ENCODE measurements around the gene LRRK2. TPM values are rescaled to one million over a fixed set of nuclear protein-coding genes. Genes with fewer than 3 reads are reported as not detected.

The LRRK2 gene
- polyA plus RNA-seq, 1 donor (not counting 4 experiments of a cell fraction or from before 2014, with no cell fraction given), result 0.25 TPM

DNA sequence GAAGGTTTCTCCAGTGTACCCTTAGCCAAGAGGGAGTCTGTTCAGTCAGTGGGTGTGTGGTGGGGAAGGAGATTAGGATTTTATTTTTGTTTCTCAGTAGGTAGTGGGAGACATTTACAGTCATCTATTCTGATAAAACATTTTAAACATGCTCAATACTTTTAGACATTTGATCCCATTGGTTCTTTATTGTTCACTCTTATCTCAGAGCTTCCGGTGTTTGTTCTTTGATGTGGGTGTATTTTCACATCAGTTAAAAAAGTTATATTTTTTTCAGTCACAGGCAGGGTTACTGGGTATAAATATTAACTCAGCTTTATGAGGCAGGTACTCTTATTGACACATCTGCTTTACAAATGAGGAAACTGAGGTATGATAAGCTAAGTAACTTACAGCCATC, 43.3 kb upstream of the LRRK2 start:
- Histone ChIP-seq H3K4me2 (ENCODE audit: control insufficient read depth, extremely low read depth, insufficient read depth, low read depth, low read length) (no peak overlapping the region), H3K27me3 (ENCODE audit: control insufficient read depth, extremely low read depth, insufficient read depth, low read length) (no peaks in the 10 kb centered on the region), H3K79me2 (ENCODE audit: control insufficient read depth, insufficient read depth, low read length) (no peaks in the 10 kb centered on the region), H3K9me1 (ENCODE audit: control insufficient read depth, extremely low read depth, insufficient read depth, low read length) (no peaks in the 10 kb centered on the region), H3K4me3 (ENCODE audit: control insufficient read depth in 2 of 3, extremely low read depth in 1 of 3, insufficient read depth in 2 of 3, low read depth in 1 of 3, low read length in 3 of 3) (no peak overlapping the region), H2AFZ (ENCODE audit: control insufficient read depth, low read length) (no peak overlapping the region), H4K20me1 (ENCODE audit: control insufficient read depth, extremely low read depth, insufficient read depth, low read length) (no peaks in the 10 kb centered on the region), H3K27ac (ENCODE audit: control insufficient read depth, insufficient read depth, low read length) (no peak overlapping the region), H3K9me3 (ENCODE audit: control insufficient read depth, low read depth, low read length) (no peaks in the 10 kb centered on the region), H3K36me3 (ENCODE audit: control insufficient read depth in 2 of 2, extremely low read depth in 1 of 2, insufficient read depth in 2 of 2, low read length in 2 of 2) (no peaks in the 10 kb centered on the region), H3K4me1 (ENCODE audit: control insufficient read depth, extremely low read depth, insufficient read depth, low read length) (no peaks in the 10 kb centered on the region), H3K9ac (ENCODE audit: control insufficient read depth, extremely low read depth, insufficient read depth, low read length) (no peak overlapping the region)
- DNase-seq (ENCODE audit: low read depth, low spot score) (no peak), FAIRE-seq (no peak)
- no peak for TF ChIP-seq EZH2 (IDR thresholded peaks at IDR 0.05; ENCODE audit: low read length)
- TF ChIP-seq, protein P1, sequence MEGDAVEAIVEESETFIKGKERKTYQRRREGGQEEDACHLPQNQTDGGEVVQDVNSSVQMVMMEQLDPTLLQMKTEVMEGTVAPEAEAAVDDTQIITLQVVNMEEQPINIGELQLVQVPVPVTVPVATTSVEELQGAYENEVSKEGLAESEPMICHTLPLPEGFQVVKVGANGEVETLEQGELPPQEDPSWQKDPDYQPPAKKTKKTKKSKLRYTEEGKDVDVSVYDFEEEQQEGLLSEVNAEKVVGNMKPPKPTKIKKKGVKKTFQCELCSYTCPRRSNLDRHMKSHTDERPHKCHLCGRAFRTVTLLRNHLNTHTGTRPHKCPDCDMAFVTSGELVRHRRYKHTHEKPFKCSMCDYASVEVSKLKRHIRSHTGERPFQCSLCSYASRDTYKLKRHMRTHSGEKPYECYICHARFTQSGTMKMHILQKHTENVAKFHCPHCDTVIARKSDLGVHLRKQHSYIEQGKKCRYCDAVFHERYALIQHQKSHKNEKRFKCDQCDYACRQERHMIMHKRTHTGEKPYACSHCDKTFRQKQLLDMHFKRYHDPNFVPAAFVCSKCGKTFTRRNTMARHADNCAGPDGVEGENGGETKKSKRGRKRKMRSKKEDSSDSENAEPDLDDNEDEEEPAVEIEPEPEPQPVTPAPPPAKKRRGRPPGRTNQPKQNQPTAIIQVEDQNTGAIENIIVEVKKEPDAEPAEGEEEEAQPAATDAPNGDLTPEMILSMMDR (optimal IDR thresholded peaks at IDR 0.05 in 1 of 3, IDR thresholded peaks at IDR 0.05 in 1 of 3, conservative IDR thresholded peaks at IDR 0.05 in 1 of 3; ENCODE audit: extremely low read depth in 1 of 3, insufficient read depth in 2 of 3, low read length in 3 of 3), result no peak
- dilution Hi-C loops (cut with MboI; ENCODE audit: extremely low pct_ligation_motif_present, low sequenced_read_pairs), result no loop called here

DNA sequence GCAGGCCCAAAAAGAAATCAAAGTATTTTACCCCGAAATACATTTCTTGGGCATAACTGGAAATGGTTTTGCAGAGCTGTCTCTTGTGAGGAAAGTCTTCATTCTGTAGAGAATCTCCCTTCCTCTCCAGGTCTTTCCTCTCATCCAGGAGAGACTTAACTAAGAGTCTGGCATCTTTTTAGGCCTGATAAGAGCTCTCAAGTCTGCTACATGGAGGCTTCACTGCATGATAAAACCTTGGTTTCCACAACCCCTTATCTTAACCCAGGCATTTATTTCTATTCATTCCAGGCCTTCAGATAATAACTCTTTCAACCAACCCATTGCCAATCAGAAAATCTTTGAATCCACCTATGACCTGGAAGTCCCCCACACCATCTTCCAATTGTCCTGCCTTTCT, 41.1 kb upstream of the LRRK2 start:
- Histone ChIP-seq H2AFZ (ENCODE audit: control insufficient read depth, low read length) (no peak overlapping the region), H3K27me3 (ENCODE audit: control insufficient read depth, extremely low read depth, insufficient read depth, low read length) (no peaks in the 10 kb centered on the region), H3K4me3 (ENCODE audit: control insufficient read depth in 2 of 3, extremely low read depth in 1 of 3, insufficient read depth in 2 of 3, low read depth in 1 of 3, low read length in 3 of 3) (no peak overlapping the region), H3K36me3 (ENCODE audit: control insufficient read depth in 2 of 2, extremely low read depth in 1 of 2, insufficient read depth in 2 of 2, low read length in 2 of 2) (no peaks in the 10 kb centered on the region), H4K20me1 (ENCODE audit: control insufficient read depth, extremely low read depth, insufficient read depth, low read length) (no peaks in the 10 kb centered on the region), H3K9me1 (ENCODE audit: control insufficient read depth, extremely low read depth, insufficient read depth, low read length) (no peaks in the 10 kb centered on the region), H3K4me1 (ENCODE audit: control insufficient read depth, extremely low read depth, insufficient read depth, low read length) (no peaks in the 10 kb centered on the region), H3K9ac (ENCODE audit: control insufficient read depth, extremely low read depth, insufficient read depth, low read length) (no peak overlapping the region), H3K27ac (ENCODE audit: control insufficient read depth, insufficient read depth, low read length) (no peak overlapping the region), H3K4me2 (ENCODE audit: control insufficient read depth, extremely low read depth, insufficient read depth, low read depth, low read length) (no peak overlapping the region), H3K9me3 (ENCODE audit: control insufficient read depth, low read depth, low read length) (no peaks in the 10 kb centered on the region), H3K79me2 (ENCODE audit: control insufficient read depth, insufficient read depth, low read length) (no peaks in the 10 kb centered on the region)
- DNase-seq (ENCODE audit: low read depth, low spot score) (no peak), FAIRE-seq (no peak)
- TF ChIP-seq, protein P1 (optimal IDR thresholded peaks at IDR 0.05 in 1 of 3, IDR thresholded peaks at IDR 0.05 in 1 of 3, conservative IDR thresholded peaks at IDR 0.05 in 1 of 3; ENCODE audit: extremely low read depth in 1 of 3, insufficient read depth in 2 of 3, low read length in 3 of 3), result no peak
- TF ChIP-seq EZH2 (IDR thresholded peaks at IDR 0.05; ENCODE audit: low read length), result no peak
- dilution Hi-C loops (cut with MboI; ENCODE audit: extremely low pct_ligation_motif_present, low sequenced_read_pairs), result no loop called here

All from keratinocyte (primary cell).